ENCODE data around the gene MAP3K4. TPM values are rescaled to one million over a fixed set of nuclear protein-coding genes. Genes with fewer than 3 reads are reported as not detected.
A peak's percentile ranks its signal among the peaks of the same experiment; 100 is the strongest.

The MAP3K4 gene
- total and polyA plus RNA-seq, 2 of the 4 experiments (the other 2 are of a cell fraction), result 11.5 to 20.4 TPM

- ATAC-seq (ENCODE audit: low read depth) (no peak), DNase-seq (no peak)
- no TSS peak for BruUV-seq (replicated peaks)
- Histone ChIP-seq H3K56ac (ENCODE audit: extremely low read depth, insufficient read depth, low read length) (no peak overlapping the region), H3K27me3 (ENCODE audit: control insufficient read depth, insufficient read depth, low read length) (no peaks in the 10 kb centered on the region), H4K8ac (ENCODE audit: low read depth in 2 of 2, low read length in 2 of 2) (no peak overlapping the region), H3K79me1 (ENCODE audit: low read depth in 1 of 2, low read length in 2 of 2) (no peaks in the 10 kb centered on the region), H3K9ac (ENCODE audit: low read depth, low read length) (no peak overlapping the region), H4K20me1 (ENCODE audit: insufficient read depth, low read length) (no peaks in the 10 kb centered on the region; the same call in 1 of the 2 replicates), H4K5ac (ENCODE audit: low read depth, low read length) (no peak overlapping the region), H3K36me3 (ENCODE audit: control insufficient read depth, insufficient read depth, low read length) (peaks cover 12% of the 10 kb centered on the region), H2AFZ (replicated peaks; ENCODE audit: low read length, poor library complexity) (no peak overlapping the region), H3K18ac (ENCODE audit: low read depth, low read length) (no peak overlapping the region), H4K91ac (ENCODE audit: insufficient read depth, low read depth, low read length) (no peak overlapping the region), H2BK120ac (ENCODE audit: low read depth, low read length) (no peak overlapping the region), H3K9me3 (ENCODE audit: control insufficient read depth, insufficient read depth, low read length) (no peaks in the 10 kb centered on the region), H3K23ac (ENCODE audit: low read depth, low read length) (no peak overlapping the region), H3K4me2 (ENCODE audit: low read depth, low read length) (no peak overlapping the region), H2BK5ac (ENCODE audit: low read depth, low read length, poor library complexity, severe bottlenecking) (no peak overlapping the region), H3K4ac (ENCODE audit: low read depth, low read length) (no peak overlapping the region), H2BK20ac (ENCODE audit: low read depth, low read length) (no peak overlapping the region), H3K4me1 (ENCODE audit: control insufficient read depth, insufficient read depth, low read length) (0 out of 2 replicates have a peak, but pooled peaks cover 1% of the 10 kb centered on the region), H2AK9ac (replicated peaks; ENCODE audit: low read depth, low read length, poor library complexity) (no peak overlapping the region), H3K9me1 (ENCODE audit: insufficient read depth, low read length) (peaks cover 9% of the 10 kb centered on the region; the same call in 1 of the 2 replicates), H2BK15ac (ENCODE audit: low read depth, low read length) (no peak overlapping the region), H3K27ac (ENCODE audit: insufficient read depth, low read length) (no peak overlapping the region), H3K14ac (replicated peaks; ENCODE audit: low read depth, low read length) (no peak overlapping the region), H2AK5ac (ENCODE audit: low read depth, low read length) (0 out of 2 replicates have a peak overlapping the region, but pooled peaks have one; percentile 3), H3K4me3 (ENCODE audit: insufficient read depth, low read depth, low read length) (no peak overlapping the region)
- intact Hi-C loops (cut with micrococcal nuclease) (no loop called here), in situ Hi-C loops (cut with MboI; ENCODE audit: low sequenced_read_pairs) (loop anchor here (10.0 kb wide), 1 partner anchor 234 kb away; no protein-coding TSS in a partner anchor), dilution Hi-C loops (cut with HindIII; ENCODE audit: low sequenced_read_pairs, unreplicated experiment) (no loop called here)
- TF ChIP-seq MXI1 (IDR thresholded peaks at IDR 0.05; ENCODE audit: borderline replicate concordance, low read depth, low read length), result no peak
- no peak for TF ChIP-seq MAFK (IDR thresholded peaks at IDR 0.05; ENCODE audit: low read depth, low read length)
- no peak for TF ChIP-seq RCOR1 (IDR thresholded peaks at IDR 0.05; ENCODE audit: insufficient replicate concordance, low read length)
- POLR2A ChIA-PET (ENCODE audit: unreplicated experiment), result no interaction called here
- WGBS, 2 experiments (ENCODE audit: extremely low coverage in 2 of 2, insufficient read length in 1 of 2), result 96% methylated on average over 4 of the region's 10 CpGs; no CpG with 5 or more reads in 1 of the 2 experiments
- CTCF ChIA-PET, result interaction anchor here (0.7 kb wide), 1 partner anchor 114 kb away, joined by 3 read pairs; no protein-coding TSS in a partner anchor
Observed at GRCh38 chr6:161140554-161140875, 148.9 kb downstream of the MAP3K4 start.
